Panc1 (cell line): Measurements from ENCODE around the gene C1RL. TPM values are rescaled to one million over a fixed set of nuclear protein-coding genes. Genes with fewer than 3 reads are reported as not detected.

Source experiments
- ATAC-seq: fragments of 200-7000 bp; cut with Tn5 transposase; 2 replicates; pipeline ENCODE4 v1.9.1; 2020; ENCODE audit warnings: mild to moderate bottlenecking, moderate library complexity
- BruUV-seq: library from RNA; stranded (reverse); fragments of 400-500 nt; replicated peaks from 2 replicates; lab custom pipeline; 2021; lab: Mats Ljungman, UMichigan
- CTCF ChIA-PET: fragments of 300-600 bp; sonication (Branson Sonifier 250); formaldehyde crosslinking; loops from one replicate; lab custom pipeline; 2022; ENCODE audit warnings: antibody characterized with exemption; lab: Charles Lee
- POLR2A ChIA-PET: fragments of 300-600 bp; sonication (Branson Sonifier 250); formaldehyde crosslinking; loops from one replicate; lab custom pipeline; 2022; ENCODE audit warnings: antibody characterized with exemption; lab: Charles Lee
- DNase-seq: peaks from one replicate; pipeline ENCODE4 v3.0.0-alpha.2; 2010; ENCODE audit warnings: low read depth, low spot score
- H3K27ac ChIP-seq: 2 replicates; pipeline ENCODE4 v1.5.1; 2011; ENCODE audit warnings: mild to moderate bottlenecking, low read length, inconsistent platforms
- H3K27me3 ChIP-seq: fragments of 200-500 bp; sonication (Bioruptor generic); 2 replicates; pipeline ENCODE4 v1.6.0; 2014; ENCODE audit warnings: low read length, inconsistent platforms; ENCODE audit not compliant: control insufficient read depth, insufficient read depth
- H3K36me3 ChIP-seq: fragments of 200-500 bp; sonication (Bioruptor generic); 2 replicates; pipeline ENCODE4 v1.5.1; 2014; ENCODE audit warnings: inconsistent platforms, mild to moderate bottlenecking, low read length, moderate library complexity; ENCODE audit not compliant: control insufficient read depth, insufficient read depth
- H3K4me1 ChIP-seq: 2 replicates; pipeline ENCODE4 v1.5.1; 2011; ENCODE audit warnings: inconsistent platforms, mild to moderate bottlenecking, low read length, moderate library complexity; ENCODE audit not compliant: control insufficient read depth, insufficient read depth
- H3K4me3 ChIP-seq, 2 experiments: 2 replicates each; pipeline ENCODE4 v1.5.1; 2011 to 2012; ENCODE audit warnings: low read depth in 2 of 2, low read length in 2 of 2, mild to moderate bottlenecking in 2 of 2, inconsistent platforms in 1 of 2, moderate library complexity in 1 of 2
- H3K9me3 ChIP-seq: fragments of 200-500 bp; sonication (Bioruptor generic); 2 replicates; pipeline ENCODE4 v1.5.1; 2014; ENCODE audit warnings: low read depth, mild to moderate bottlenecking, inconsistent platforms, low read length, moderate library complexity; ENCODE audit not compliant: control insufficient read depth, insufficient read depth
- CTCF ChIP-seq: fragments of 450-650 bp; IDR thresholded peaks from 2 replicates; pipeline ENCODE4 v1.5.1; 2017; ENCODE audit warnings: mild to moderate bottlenecking
- POLR2AphosphoS5 ChIP-seq: IDR thresholded peaks from 2 replicates; pipeline ENCODE4 v1.6.1; 2012; ENCODE audit warnings: mild to moderate bottlenecking, low read depth, low read length, moderate library complexity
- REST ChIP-seq, 2 experiments: IDR thresholded peaks; 2 replicates each; pipeline ENCODE4 v1.6.1; 2011 to 2012; ENCODE audit warnings: low read depth in 2 of 2, control low read depth in 1 of 2, low read length in 1 of 2, mild to moderate bottlenecking in 1 of 2, moderate library complexity in 1 of 2; ENCODE audit not compliant: insufficient read depth in 1 of 2
- SIN3A ChIP-seq: IDR thresholded peaks from 2 replicates; pipeline ENCODE4 v1.6.1; 2012; ENCODE audit warnings: low read depth, mild to moderate bottlenecking, low read length, moderate library complexity, borderline replicate concordance; ENCODE audit not compliant: insufficient read depth
- TCF7L2 ChIP-seq: IDR thresholded peaks from 2 replicates; pipeline ENCODE4 v1.6.1; 2011; ENCODE audit warnings: mild to moderate bottlenecking, low read depth, low read length, inconsistent platforms
- in situ Hi-C: cut with HindIII; loops from 2 replicates; pipeline ENCODE4 v1.10.0; 2016; ENCODE audit warnings: low sequenced_read_pairs, low pct_unique_long_range_greater_than_20kb
- intact Hi-C: fragments of 100-400 bp; cut with micrococcal nuclease; formaldehyde crosslinking; loops from one replicate; pipeline ENCODE4 v1.10.0; 2022; ENCODE audit not compliant: unreplicated experiment
- total RNA-seq: library from RNA; stranded (reverse); gene quantifications from one replicate; pipeline ENCODE4 v1.2.1, GENCODE V29; 2021; ENCODE audit not compliant: unreplicated experiment

C1RL gene
- total RNA-seq, 1 experiment from 2014 or later, result 10.7 TPM

- no peaks in the 10 kb centered on the region for H3K9me3 ChIP-seq
- POLR2A ChIA-PET, result interaction anchor here (0.8 kb wide), 1 partner anchor 29 kb away, joined by 3 read pairs; no protein-coding TSS in a partner anchor
- intact Hi-C loops (no loop called here), in situ Hi-C loops (no loop called here)
- no peaks in the 10 kb centered on the region for H3K36me3 ChIP-seq
- no peaks in the 10 kb centered on the region for H3K4me1 ChIP-seq
- CTCF ChIA-PET, result no interaction called here
- no peak overlapping the region for H3K27ac ChIP-seq
- no TSS peak for BruUV-seq
- no peaks in the 10 kb centered on the region for H3K27me3 ChIP-seq
- no peak for TF ChIP-seq CTCF
- TF ChIP-seq REST (IDR thresholded peaks at IDR 0.05; ENCODE audit: insufficient read depth in 1 of 2, low read depth in 2 of 2, low read length in 1 of 2), result no peak
- no peak for TF ChIP-seq POLR2AphosphoS5
- TF ChIP-seq TCF7L2, result no peak
- no peak for TF ChIP-seq SIN3A
- ATAC-seq (no peak), DNase-seq (no peak)
- no peak overlapping the region for H3K4me3 ChIP-seq
These were observed 43.8 kb upstream of the C1RL start for GRCh38 chr12:7152818-7153217.

GRCh38 chr12:7151532-7151931 is 42.5 kb upstream of the C1RL start:
- H3K27ac ChIP-seq, result no peak overlapping the region
- H3K36me3 ChIP-seq, result no peaks in the 10 kb centered on the region
- H3K9me3 ChIP-seq, result no peaks in the 10 kb centered on the region
- H3K27me3 ChIP-seq, result no peaks in the 10 kb centered on the region
- no peak for ATAC-seq
- no peaks in the 10 kb centered on the region for H3K4me1 ChIP-seq
- no peak overlapping the region for H3K4me3 ChIP-seq
- in situ Hi-C loops (no loop called here), intact Hi-C loops (no loop called here)
- CTCF ChIA-PET, result no interaction called here
- DNase-seq, result no peak
- no peak for TF ChIP-seq SIN3A
- no peak for TF ChIP-seq TCF7L2
- TF ChIP-seq CTCF, result no peak
- TF ChIP-seq REST (IDR thresholded peaks at IDR 0.05; ENCODE audit: insufficient read depth in 1 of 2, low read depth in 2 of 2, low read length in 1 of 2), result no peak
- no peak for TF ChIP-seq POLR2AphosphoS5
- BruUV-seq, result no TSS peak
- POLR2A ChIA-PET, result no interaction called here
